GM19099 (cell line): Measurements from ENCODE around the gene NPC1L1.

ENCODE experiments used
- POLR2A ChIP-seq: IDR thresholded peaks from 3 replicates; pipeline ENCODE4 v1.6.1; 2011; ENCODE audit warnings: low read depth; ENCODE audit not compliant: insufficient read length; ENCODE audit errors: extremely low read depth

The NPC1L1 gene

GRCh38 chr7:44476313-44476712, 64.8 kb downstream of the NPC1L1 start:
- no peak for TF ChIP-seq POLR2A

GRCh38 chr7:44473295-44473694, 67.8 kb downstream of the NPC1L1 start:
- TF ChIP-seq POLR2A, result no peak

DNA sequence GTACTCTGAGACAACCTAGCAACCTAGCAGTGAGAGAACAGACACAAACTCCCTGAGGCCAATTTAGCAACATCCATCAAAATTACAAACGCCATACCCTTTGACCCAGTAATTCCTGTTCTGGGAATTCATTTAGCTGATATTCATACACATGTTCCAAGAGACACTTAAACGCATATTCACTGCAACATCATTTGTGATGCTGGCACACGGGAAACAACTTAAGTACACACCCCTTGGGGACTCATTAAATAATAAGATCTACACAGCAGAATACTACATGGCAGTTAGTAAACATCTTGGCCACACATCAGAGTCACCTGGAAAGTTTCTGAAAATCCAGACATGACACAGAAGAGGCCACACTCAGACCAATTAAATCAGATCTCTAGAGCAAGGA, 68.3 kb downstream of the NPC1L1 start:
- TF ChIP-seq POLR2A, result no peak

- no peak for TF ChIP-seq POLR2A
Observed at GRCh38 chr7:44471850-44472249, 69.3 kb downstream of the NPC1L1 start.

DNA sequence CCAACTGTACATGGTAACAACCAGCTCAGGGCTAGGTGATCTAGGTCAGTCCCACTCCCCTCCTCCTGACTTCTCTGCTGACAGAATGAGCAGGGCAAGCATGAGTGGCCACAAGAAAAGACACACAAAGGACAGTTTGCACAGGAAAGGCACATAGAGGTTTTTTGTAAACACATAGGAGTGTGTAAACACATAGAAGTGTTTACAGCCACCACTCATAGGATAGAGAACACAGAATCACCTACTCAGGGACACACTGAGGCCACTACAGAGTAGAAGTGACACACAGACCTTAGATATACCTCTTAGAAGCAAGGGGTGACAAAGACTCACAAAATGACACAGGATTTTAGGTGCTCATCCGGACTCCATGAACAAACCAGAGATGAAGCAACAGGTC, 69.7 kb downstream of the NPC1L1 start:
- TF ChIP-seq POLR2A, result no peak

DNA sequence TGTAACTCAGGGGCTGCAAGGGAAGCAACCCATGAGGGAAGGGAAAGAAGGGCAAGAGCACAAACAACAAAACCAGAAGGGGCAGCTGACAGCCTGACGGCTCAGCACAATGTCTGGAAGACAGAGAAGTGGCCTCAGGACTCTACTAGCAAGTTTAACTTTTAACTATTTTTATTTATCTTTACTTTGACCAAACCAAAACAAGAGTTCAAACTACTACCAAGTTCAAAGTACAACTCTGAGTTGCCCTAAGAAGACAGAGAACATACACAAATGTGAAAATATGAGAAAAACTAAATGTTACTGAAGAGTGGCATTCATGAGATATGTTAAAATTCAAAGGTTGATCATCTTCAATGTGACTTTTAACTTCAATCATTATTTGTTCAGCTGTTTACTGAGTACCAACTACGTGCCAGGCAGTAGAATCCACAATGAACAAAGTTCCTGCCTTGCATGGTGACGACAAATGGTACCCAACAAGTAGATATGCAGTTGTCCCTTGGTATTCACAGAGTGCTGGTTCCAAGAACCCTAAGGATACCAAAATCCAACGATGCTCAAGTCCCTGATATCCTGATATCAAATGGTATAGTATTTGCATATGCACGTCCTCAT, 70.4 kb downstream of the NPC1L1 start:
- no peak for TF ChIP-seq POLR2A

- TF ChIP-seq POLR2A, result no peak
Observed at GRCh38 chr7:44470135-44470479, 71.0 kb downstream of the NPC1L1 start.

GRCh38 chr7:44469461-44470134, 71.5 kb downstream of the NPC1L1 start:
- TF ChIP-seq POLR2A, result no peak

GRCh38 chr7:44467217-44467548, 73.9 kb downstream of the NPC1L1 start:
- TF ChIP-seq POLR2A, result no peak

- TF ChIP-seq POLR2A, result no peak
Observed at GRCh38 chr7:44466300-44467216, 74.6 kb downstream of the NPC1L1 start.

GRCh38 chr7:44465490-44465889, 75.6 kb downstream of the NPC1L1 start:
- no peak for TF ChIP-seq POLR2A

- no peak for TF ChIP-seq POLR2A
Observed at GRCh38 chr7:44463169-44463808, 77.8 kb downstream of the NPC1L1 start.
